Measurements from ENCODE around the gene MRPL48.
A peak's percentile ranks its signal among the peaks of the same experiment; 100 is the strongest.

The MRPL48 gene

GRCh38 chr11:73787643-73788558 lies at the start of gene MRPL48:
Gene MRPL48, plus strand, starts transcription at chr11:73787874. Its CDS starts 98 bp downstream, at chr11:73787972.
- peaks cover 4% of the 10 kb centered on the region; the same call in 1 of the 2 replicates for H4K20me1 ChIP-seq (ENCODE audit: insufficient read depth, low read length)
- H3K9ac ChIP-seq (ENCODE audit: low read depth, low read length), result peak within 1 kb of the TSS; percentile 77
- H3K27ac ChIP-seq (ENCODE audit: low read length), result peak within 1 kb of the TSS; percentile 99
- H3K9me3 ChIP-seq (ENCODE audit: insufficient read depth, low read length, severe bottlenecking), result no peaks in the 10 kb centered on the region
- H3K27me3 ChIP-seq (ENCODE audit: insufficient read depth, low read length, poor library complexity), result no peaks in the 10 kb centered on the region
- DNase-seq (peak; percentile 94), ATAC-seq (ENCODE audit: insufficient read depth, low read depth) (peak; percentile 99)
- peaks cover 60% of the 10 kb centered on the region for H3K79me2 ChIP-seq (ENCODE audit: insufficient read depth, low read length)
- H2AFZ ChIP-seq (ENCODE audit: low read depth, low read length), result peak within 1 kb of the TSS; percentile 91
- peaks cover 9% of the 10 kb centered on the region for H3K36me3 ChIP-seq (ENCODE audit: insufficient read depth, low read length)
- peaks cover 51% of the 10 kb centered on the region for H3K4me1 ChIP-seq (ENCODE audit: insufficient read depth, low read length)
- TF ChIP-seq EZH2 (IDR thresholded peaks at IDR 0.05; ENCODE audit: borderline replicate concordance, low read depth, low read length, severe bottlenecking), result no peak
- TF ChIP-seq, protein P1, sequence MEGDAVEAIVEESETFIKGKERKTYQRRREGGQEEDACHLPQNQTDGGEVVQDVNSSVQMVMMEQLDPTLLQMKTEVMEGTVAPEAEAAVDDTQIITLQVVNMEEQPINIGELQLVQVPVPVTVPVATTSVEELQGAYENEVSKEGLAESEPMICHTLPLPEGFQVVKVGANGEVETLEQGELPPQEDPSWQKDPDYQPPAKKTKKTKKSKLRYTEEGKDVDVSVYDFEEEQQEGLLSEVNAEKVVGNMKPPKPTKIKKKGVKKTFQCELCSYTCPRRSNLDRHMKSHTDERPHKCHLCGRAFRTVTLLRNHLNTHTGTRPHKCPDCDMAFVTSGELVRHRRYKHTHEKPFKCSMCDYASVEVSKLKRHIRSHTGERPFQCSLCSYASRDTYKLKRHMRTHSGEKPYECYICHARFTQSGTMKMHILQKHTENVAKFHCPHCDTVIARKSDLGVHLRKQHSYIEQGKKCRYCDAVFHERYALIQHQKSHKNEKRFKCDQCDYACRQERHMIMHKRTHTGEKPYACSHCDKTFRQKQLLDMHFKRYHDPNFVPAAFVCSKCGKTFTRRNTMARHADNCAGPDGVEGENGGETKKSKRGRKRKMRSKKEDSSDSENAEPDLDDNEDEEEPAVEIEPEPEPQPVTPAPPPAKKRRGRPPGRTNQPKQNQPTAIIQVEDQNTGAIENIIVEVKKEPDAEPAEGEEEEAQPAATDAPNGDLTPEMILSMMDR (IDR thresholded peaks at IDR 0.05; ENCODE audit: borderline replicate concordance, extremely low read depth, low read length, poor library complexity, severe bottlenecking), result no peak
- peak within 1 kb of the TSS; percentile 64 for H3K4me2 ChIP-seq (ENCODE audit: insufficient read depth, low read length)
- peak within 1 kb of the TSS; percentile 52 to 75 for H3K4me3 ChIP-seq (ENCODE audit: low read depth in 1 of 2, low read length in 2 of 2)

DNA sequence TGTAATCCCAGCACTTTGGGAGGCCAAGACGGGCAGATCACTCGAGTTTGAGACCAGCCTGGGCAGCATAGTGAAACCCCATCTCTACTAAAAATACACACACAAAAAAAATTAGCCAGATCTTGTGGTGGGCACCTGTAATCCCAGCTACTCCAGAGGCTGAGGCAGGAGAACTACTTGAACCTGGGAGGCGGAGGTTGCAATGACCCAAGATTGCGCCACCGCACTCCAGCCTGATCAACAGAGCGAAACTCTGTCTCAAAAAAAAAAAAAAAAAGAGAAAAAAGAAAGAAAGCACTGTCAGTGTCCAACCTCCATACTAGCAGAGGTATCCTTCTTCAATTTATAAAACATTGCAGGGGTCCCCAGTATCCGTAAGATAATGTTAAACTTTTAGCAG lies 44.6 kb upstream of the MRPL48 start:
- H3K9me3 ChIP-seq (ENCODE audit: insufficient read depth, low read length, severe bottlenecking), result no peaks in the 10 kb centered on the region
- no peaks in the 10 kb centered on the region for H3K4me1 ChIP-seq (ENCODE audit: insufficient read depth, low read length)
- no peak overlapping the region for H2AFZ ChIP-seq (ENCODE audit: low read depth, low read length)
- TF ChIP-seq, protein P1 (IDR thresholded peaks at IDR 0.05; ENCODE audit: borderline replicate concordance, extremely low read depth, low read length, poor library complexity, severe bottlenecking), result no peak
- no peak for TF ChIP-seq EZH2 (IDR thresholded peaks at IDR 0.05; ENCODE audit: borderline replicate concordance, low read depth, low read length, severe bottlenecking)
- no peaks in the 10 kb centered on the region for H3K27me3 ChIP-seq (ENCODE audit: insufficient read depth, low read length, poor library complexity)
- peaks cover 22% of the 10 kb centered on the region for H4K20me1 ChIP-seq (ENCODE audit: insufficient read depth, low read length)
- ATAC-seq (ENCODE audit: insufficient read depth, low read depth) (no peak), DNase-seq (no peak)
- H3K36me3 ChIP-seq (ENCODE audit: insufficient read depth, low read length), result peaks cover 2% of the 10 kb centered on the region; the same call in 1 of the 2 replicates
- no peak overlapping the region for H3K4me2 ChIP-seq (ENCODE audit: insufficient read depth, low read length)
- H3K79me2 ChIP-seq (ENCODE audit: insufficient read depth, low read length), result peaks cover 91% of the 10 kb centered on the region
- no peak overlapping the region for H3K4me3 ChIP-seq (ENCODE audit: low read depth in 1 of 2, low read length in 2 of 2)
- no peak overlapping the region for H3K9ac ChIP-seq (ENCODE audit: low read depth, low read length)
- H3K27ac ChIP-seq (ENCODE audit: low read length), result no peak overlapping the region

DNA sequence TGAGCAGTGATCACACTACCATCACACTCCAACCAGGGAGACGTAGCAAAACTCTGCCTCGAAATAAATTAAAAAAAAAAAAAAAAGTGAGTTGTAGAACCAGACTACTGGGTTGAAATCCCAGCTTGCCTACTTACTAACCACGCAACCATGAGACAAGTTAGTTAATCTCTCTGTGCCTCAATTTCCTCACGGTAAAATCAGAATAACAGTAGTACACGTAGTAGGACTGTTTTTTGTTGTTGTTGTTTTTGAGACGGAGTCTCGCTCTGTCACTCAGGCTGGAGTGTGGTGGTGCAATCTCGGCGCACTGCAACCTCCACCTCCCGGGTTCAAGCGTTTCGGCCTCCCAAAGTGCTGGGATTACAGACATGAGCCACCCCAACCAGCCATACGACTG lies 41.0 kb upstream of the MRPL48 start:
- no peak overlapping the region for H3K27ac ChIP-seq (ENCODE audit: low read length)
- ATAC-seq (ENCODE audit: insufficient read depth, low read depth) (no peak), DNase-seq (no peak)
- H3K9ac ChIP-seq (ENCODE audit: low read depth, low read length), result no peak overlapping the region
- no peaks in the 10 kb centered on the region; the same call in 1 of the 2 replicates for H3K36me3 ChIP-seq (ENCODE audit: insufficient read depth, low read length)
- H3K79me2 ChIP-seq (ENCODE audit: insufficient read depth, low read length), result peaks cover 94% of the 10 kb centered on the region
- H3K9me3 ChIP-seq (ENCODE audit: insufficient read depth, low read length, severe bottlenecking), result no peaks in the 10 kb centered on the region
- TF ChIP-seq EZH2 (IDR thresholded peaks at IDR 0.05; ENCODE audit: borderline replicate concordance, low read depth, low read length, severe bottlenecking), result no peak
- TF ChIP-seq, protein P1 (IDR thresholded peaks at IDR 0.05; ENCODE audit: borderline replicate concordance, extremely low read depth, low read length, poor library complexity, severe bottlenecking), result no peak
- H3K4me2 ChIP-seq (ENCODE audit: insufficient read depth, low read length), result no peak overlapping the region
- peaks cover 36% of the 10 kb centered on the region for H4K20me1 ChIP-seq (ENCODE audit: insufficient read depth, low read length)
- H3K27me3 ChIP-seq (ENCODE audit: insufficient read depth, low read length, poor library complexity), result no peaks in the 10 kb centered on the region
- no peaks in the 10 kb centered on the region for H3K4me1 ChIP-seq (ENCODE audit: insufficient read depth, low read length)
- H2AFZ ChIP-seq (ENCODE audit: low read depth, low read length), result no peak overlapping the region
- no peak overlapping the region for H3K4me3 ChIP-seq (ENCODE audit: low read depth in 1 of 2, low read length in 2 of 2)

All from DND-41 (cell line).